Measurements from ENCODE around the gene CAPN7. TPM values are rescaled to one million over a fixed set of nuclear protein-coding genes. Genes with fewer than 3 reads are reported as not detected.

The CAPN7 gene
- total RNA-seq, 2 experiments from 2014 or later = 51.8 to 52.3 TPM

- no peak for ATAC-seq (ENCODE audit: low read depth)
- peaks cover 5% of the 10 kb centered on the region for H3K36me3 Mint-ChIP-seq
- no peak overlapping the region for H3K27ac Mint-ChIP-seq
- no peaks in the 10 kb centered on the region for H3K27me3 Mint-ChIP-seq
- no peak for DNase-seq
- H3K4me3 Mint-ChIP-seq = no peak overlapping the region
- H3K4me1 Mint-ChIP-seq = peaks cover 27% of the 10 kb centered on the region
- POLR2A ChIA-PET = interaction anchor here (0.6 kb wide), 1 partner anchor 304 kb away, joined by 4 read pairs; no protein-coding TSS in a partner anchor
- H3K9me3 Mint-ChIP-seq = no peaks in the 10 kb centered on the region
These were observed 59.8 kb downstream of the CAPN7 start for GRCh38 chr3:15265655-15266509.

- no peak for ATAC-seq (ENCODE audit: low read depth)
- H3K27me3 Mint-ChIP-seq = no peaks in the 10 kb centered on the region
These were observed 60.7 kb downstream of the CAPN7 start for GRCh38 chr3:15266510-15267376.

GRCh38 chr3:15267502-15267901 is 61.5 kb downstream of the CAPN7 start:
- peaks cover 37% of the 10 kb centered on the region for H3K4me1 Mint-ChIP-seq
- DNase-seq (no peak), ATAC-seq (ENCODE audit: low read depth) (no peak)
- POLR2A ChIA-PET = interaction anchor here (1.1 to 1.7 kb wide), 5 partner anchors 62 to 290 kb away, joined by 3 to 7 read pairs (median 4); partner anchors contain the start of genes CAPN7 and SH3BP5
- no peak overlapping the region for H3K4me3 Mint-ChIP-seq
- H3K27me3 Mint-ChIP-seq = no peaks in the 10 kb centered on the region
- no peaks in the 10 kb centered on the region for H3K9me3 Mint-ChIP-seq
- H3K36me3 Mint-ChIP-seq = peaks cover 6% of the 10 kb centered on the region
- no peak overlapping the region for H3K27ac Mint-ChIP-seq

More at GRCh38 chr3:15266510-15267376, 60.7 kb downstream of the CAPN7 start:
- POLR2A ChIA-PET = interaction anchor here (0.6 to 1.7 kb wide), 2 partner anchors 66 to 303 kb away, joined by 4 to 7 read pairs; partner anchors contain the start of gene SH3BP5
- Mint-ChIP-seq H3K9me3 (no peaks in the 10 kb centered on the region), H3K27ac (no peak overlapping the region), H3K4me1 (peaks cover 30% of the 10 kb centered on the region), H3K36me3 (peaks cover 6% of the 10 kb centered on the region), H3K4me3 (no peak overlapping the region)
- DNase-seq = no peak

- no peak overlapping the region for H3K27ac Mint-ChIP-seq
These were observed 62.1 kb downstream of the CAPN7 start for GRCh38 chr3:15268033-15268631.

GRCh38 chr3:15269091-15269989 is 63.3 kb downstream of the CAPN7 start:
- DNase-seq (peak; percentile 70), ATAC-seq (ENCODE audit: low read depth) (peak; percentile 59)
- Mint-ChIP-seq H3K27me3 (peaks cover 3% of the 10 kb centered on the region), H3K9me3 (no peaks in the 10 kb centered on the region), H3K4me3 (peak overlapping the region; percentile 32), H3K27ac (peak overlapping the region; percentile 36), H3K4me1 (peaks cover 46% of the 10 kb centered on the region), H3K36me3 (peaks cover 8% of the 10 kb centered on the region)
- POLR2A ChIA-PET = interaction anchor here (1.4 to 1.6 kb wide), 2 partner anchors 108 to 288 kb away, joined by 3 to 5 read pairs; no protein-coding TSS in a partner anchor

More at GRCh38 chr3:15268033-15268631, 62.1 kb downstream of the CAPN7 start:
- H3K36me3 Mint-ChIP-seq = peaks cover 7% of the 10 kb centered on the region
- POLR2A ChIA-PET = interaction anchor here (1.1 to 1.7 kb wide), 5 partner anchors 62 to 289 kb away, joined by 3 to 7 read pairs (median 4); partner anchors contain the start of genes CAPN7 and SH3BP5
- H3K27me3 Mint-ChIP-seq = peaks cover under 1% of the 10 kb centered on the region
- H3K9me3 Mint-ChIP-seq = no peaks in the 10 kb centered on the region
- H3K4me3 Mint-ChIP-seq = no peak overlapping the region
- ATAC-seq (ENCODE audit: low read depth) (peak; percentile 54), DNase-seq (peak; percentile 82)
- H3K4me1 Mint-ChIP-seq = peaks cover 41% of the 10 kb centered on the region

- POLR2A ChIA-PET = interaction anchor here (0.6 to 1.1 kb wide), 4 partner anchors 21 to 108 kb away, joined by 3 to 6 read pairs (median 4); no protein-coding TSS in a partner anchor
- peaks cover 10% of the 10 kb centered on the region for H3K36me3 Mint-ChIP-seq
These were observed 65.0 kb downstream of the CAPN7 start for GRCh38 chr3:15271030-15271429.

GRCh38 chr3:15271785-15272381 is 65.8 kb downstream of the CAPN7 start:
- Mint-ChIP-seq H3K27me3 (peaks cover 3% of the 10 kb centered on the region), H3K4me1 (peaks cover 45% of the 10 kb centered on the region), H3K9me3 (no peaks in the 10 kb centered on the region), H3K4me3 (peak overlapping the region; percentile 74), H3K36me3 (peaks cover 10% of the 10 kb centered on the region), H3K27ac (peak overlapping the region; percentile 66)
- peak; percentile 79 for ATAC-seq (ENCODE audit: low read depth)
- POLR2A ChIA-PET = interaction anchor here (1.0 to 1.1 kb wide), 2 partner anchors 20 to 87 kb away, joined by 3 to 6 read pairs; no protein-coding TSS in a partner anchor
- peak; percentile 72 for DNase-seq

More at GRCh38 chr3:15271030-15271429, 65.0 kb downstream of the CAPN7 start:
- H3K4me3 Mint-ChIP-seq = no peak overlapping the region
- H3K27ac Mint-ChIP-seq = no peak overlapping the region
- H3K27me3 Mint-ChIP-seq = peaks cover 3% of the 10 kb centered on the region
- no peak for DNase-seq
- H3K4me1 Mint-ChIP-seq = peaks cover 41% of the 10 kb centered on the region
- no peak for ATAC-seq (ENCODE audit: low read depth)
- no peaks in the 10 kb centered on the region for H3K9me3 Mint-ChIP-seq

- POLR2A ChIA-PET = no interaction called here
- peaks cover 3% of the 10 kb centered on the region for H3K27me3 Mint-ChIP-seq
These were observed 66.6 kb downstream of the CAPN7 start for GRCh38 chr3:15272426-15273196.

GRCh38 chr3:15273227-15273626 is 67.2 kb downstream of the CAPN7 start:
- no peak for DNase-seq
- peaks cover 42% of the 10 kb centered on the region for H3K4me1 Mint-ChIP-seq
- ATAC-seq (ENCODE audit: low read depth) = no peak
- POLR2A ChIA-PET = no interaction called here
- H3K36me3 Mint-ChIP-seq = peaks cover 12% of the 10 kb centered on the region
- no peak overlapping the region for H3K4me3 Mint-ChIP-seq
- H3K27ac Mint-ChIP-seq = no peak overlapping the region
- no peaks in the 10 kb centered on the region for H3K9me3 Mint-ChIP-seq
- H3K27me3 Mint-ChIP-seq = peaks cover 3% of the 10 kb centered on the region

More at GRCh38 chr3:15272426-15273196, 66.6 kb downstream of the CAPN7 start:
- DNase-seq (no peak), ATAC-seq (ENCODE audit: low read depth) (no peak)
- Mint-ChIP-seq H3K27ac (peak overlapping the region; percentile 66), H3K36me3 (peaks cover 12% of the 10 kb centered on the region), H3K4me3 (peak overlapping the region; percentile 74), H3K4me1 (peaks cover 45% of the 10 kb centered on the region), H3K9me3 (no peaks in the 10 kb centered on the region)

GRCh38 chr3:15276028-15276724 is 70.1 kb downstream of the CAPN7 start:
- no peak overlapping the region for H3K27ac Mint-ChIP-seq
- H3K4me3 Mint-ChIP-seq = no peak overlapping the region
- POLR2A ChIA-PET = interaction anchor here (0.6 kb wide), 1 partner anchor 97 kb away, joined by 3 read pairs; no protein-coding TSS in a partner anchor
- H3K27me3 Mint-ChIP-seq = peaks cover 10% of the 10 kb centered on the region
- DNase-seq (no peak), ATAC-seq (ENCODE audit: low read depth) (no peak)
- peaks cover 29% of the 10 kb centered on the region for H3K4me1 Mint-ChIP-seq
- peaks cover 7% of the 10 kb centered on the region for H3K36me3 Mint-ChIP-seq
- H3K9me3 Mint-ChIP-seq = no peaks in the 10 kb centered on the region
